SK-N-SH treated with all-trans-retinoic acid at 6 μM for 48 hours (cell line): ENCODE measurements around the gene DHRS4L2.

Experiments
- ARNTL ChIP-seq: fragments of 450-650 bp; formaldehyde crosslinking; IDR thresholded peaks from 2 replicates; pipeline ENCODE4 v1.5.0; 2020; ENCODE audit warnings: low read depth, mild to moderate bottlenecking, moderate library complexity, borderline replicate concordance
- BACH2 ChIP-seq: fragments of 250-450 bp; sonication (Bioruptor Pico); IDR thresholded peaks from 2 replicates; pipeline ENCODE4 v1.9.0; 2021; ENCODE audit warnings: mild to moderate bottlenecking, borderline replicate concordance
- PPARA ChIP-seq: fragments of 250-450 bp; sonication (Bioruptor Pico); IDR thresholded peaks from 2 replicates; pipeline ENCODE4 v1.5.0; 2020; ENCODE audit warnings: mild to moderate bottlenecking, borderline replicate concordance
- ZFP30 ChIP-seq: fragments of 450-650 bp; formaldehyde crosslinking; IDR thresholded peaks from 2 replicates; pipeline ENCODE4 v1.5.0; 2022; ENCODE audit warnings: mild to moderate bottlenecking, moderate library complexity
- ZNF565 ChIP-seq: fragments of 450-650 bp; formaldehyde crosslinking; conservative IDR thresholded peaks from 2 replicates; pipeline ENCODE4 v1.5.0; 2020; ENCODE audit warnings: low read depth, mild to moderate bottlenecking, moderate library complexity
- TF ChIP-seq, protein P1 (sequence below): fragments of 250-450 bp; sonication (Bioruptor Pico); IDR thresholded peaks from 2 replicates; pipeline ENCODE4 v1.8.0; 2020; ENCODE audit warnings: mild to moderate bottlenecking, moderate library complexity, borderline replicate concordance
- TF ChIP-seq, protein P2 (sequence below): fragments of 250-450 bp; sonication (Bioruptor Pico); IDR thresholded peaks from 2 replicates; pipeline ENCODE4 v1.5.0; 2020; ENCODE audit warnings: mild to moderate bottlenecking, moderate library complexity

DNA sequence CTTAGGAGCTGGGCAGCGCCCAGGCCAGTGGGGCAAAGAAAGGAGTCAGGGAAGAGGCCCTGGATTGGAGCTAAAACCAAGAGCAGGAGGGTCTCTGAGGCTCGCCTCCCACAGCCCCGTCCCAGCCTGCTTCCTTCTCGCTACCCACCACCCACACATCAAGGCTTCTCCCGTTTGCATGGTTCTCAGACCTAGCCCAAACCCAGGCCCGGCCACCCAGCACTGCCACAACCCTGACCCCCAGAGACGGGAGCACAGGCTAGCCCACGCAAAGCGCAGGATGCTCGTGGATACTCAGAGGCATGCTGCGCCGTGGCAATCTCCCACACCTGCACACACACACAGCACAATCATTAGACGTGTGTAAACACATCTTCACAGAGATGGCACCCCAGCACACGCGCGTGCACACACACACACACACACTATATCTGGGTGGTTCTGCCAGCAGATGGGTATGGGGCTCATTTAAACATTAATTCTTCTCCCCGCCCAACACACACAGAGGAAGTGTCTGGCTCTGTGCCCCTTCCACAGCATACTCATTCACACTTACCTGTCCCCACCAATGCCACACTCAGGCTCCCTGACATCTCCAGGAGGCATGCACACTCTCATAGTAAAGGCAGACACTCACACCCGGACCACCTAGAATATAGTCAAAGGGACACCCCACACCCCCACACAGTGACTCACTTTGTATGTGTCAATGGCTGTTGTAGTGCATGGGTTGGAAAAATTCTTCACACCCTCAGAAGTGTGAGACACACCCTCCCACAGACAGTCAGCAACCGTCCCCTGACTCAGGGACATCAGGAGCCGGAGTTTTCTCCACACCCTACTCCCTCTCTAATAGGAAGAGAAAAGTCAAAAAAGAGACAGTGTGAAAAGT lies 64.2 kb downstream of the DHRS4L2 start:
- TF ChIP-seq ARNTL (no peak), ZFP30 (no peak), PPARA (CRISPR knock-in tag) (no peak), BACH2 (CRISPR knock-in tag) (no peak), ZNF565 (no peak)
- TF ChIP-seq, protein P1, sequence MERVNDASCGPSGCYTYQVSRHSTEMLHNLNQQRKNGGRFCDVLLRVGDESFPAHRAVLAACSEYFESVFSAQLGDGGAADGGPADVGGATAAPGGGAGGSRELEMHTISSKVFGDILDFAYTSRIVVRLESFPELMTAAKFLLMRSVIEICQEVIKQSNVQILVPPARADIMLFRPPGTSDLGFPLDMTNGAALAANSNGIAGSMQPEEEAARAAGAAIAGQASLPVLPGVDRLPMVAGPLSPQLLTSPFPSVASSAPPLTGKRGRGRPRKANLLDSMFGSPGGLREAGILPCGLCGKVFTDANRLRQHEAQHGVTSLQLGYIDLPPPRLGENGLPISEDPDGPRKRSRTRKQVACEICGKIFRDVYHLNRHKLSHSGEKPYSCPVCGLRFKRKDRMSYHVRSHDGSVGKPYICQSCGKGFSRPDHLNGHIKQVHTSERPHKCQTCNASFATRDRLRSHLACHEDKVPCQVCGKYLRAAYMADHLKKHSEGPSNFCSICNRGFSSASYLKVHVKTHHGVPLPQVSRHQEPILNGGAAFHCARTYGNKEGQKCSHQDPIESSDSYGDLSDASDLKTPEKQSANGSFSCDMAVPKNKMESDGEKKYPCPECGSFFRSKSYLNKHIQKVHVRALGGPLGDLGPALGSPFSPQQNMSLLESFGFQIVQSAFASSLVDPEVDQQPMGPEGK (CRISPR knock-in tag), result no peak
- TF ChIP-seq, protein P2, sequence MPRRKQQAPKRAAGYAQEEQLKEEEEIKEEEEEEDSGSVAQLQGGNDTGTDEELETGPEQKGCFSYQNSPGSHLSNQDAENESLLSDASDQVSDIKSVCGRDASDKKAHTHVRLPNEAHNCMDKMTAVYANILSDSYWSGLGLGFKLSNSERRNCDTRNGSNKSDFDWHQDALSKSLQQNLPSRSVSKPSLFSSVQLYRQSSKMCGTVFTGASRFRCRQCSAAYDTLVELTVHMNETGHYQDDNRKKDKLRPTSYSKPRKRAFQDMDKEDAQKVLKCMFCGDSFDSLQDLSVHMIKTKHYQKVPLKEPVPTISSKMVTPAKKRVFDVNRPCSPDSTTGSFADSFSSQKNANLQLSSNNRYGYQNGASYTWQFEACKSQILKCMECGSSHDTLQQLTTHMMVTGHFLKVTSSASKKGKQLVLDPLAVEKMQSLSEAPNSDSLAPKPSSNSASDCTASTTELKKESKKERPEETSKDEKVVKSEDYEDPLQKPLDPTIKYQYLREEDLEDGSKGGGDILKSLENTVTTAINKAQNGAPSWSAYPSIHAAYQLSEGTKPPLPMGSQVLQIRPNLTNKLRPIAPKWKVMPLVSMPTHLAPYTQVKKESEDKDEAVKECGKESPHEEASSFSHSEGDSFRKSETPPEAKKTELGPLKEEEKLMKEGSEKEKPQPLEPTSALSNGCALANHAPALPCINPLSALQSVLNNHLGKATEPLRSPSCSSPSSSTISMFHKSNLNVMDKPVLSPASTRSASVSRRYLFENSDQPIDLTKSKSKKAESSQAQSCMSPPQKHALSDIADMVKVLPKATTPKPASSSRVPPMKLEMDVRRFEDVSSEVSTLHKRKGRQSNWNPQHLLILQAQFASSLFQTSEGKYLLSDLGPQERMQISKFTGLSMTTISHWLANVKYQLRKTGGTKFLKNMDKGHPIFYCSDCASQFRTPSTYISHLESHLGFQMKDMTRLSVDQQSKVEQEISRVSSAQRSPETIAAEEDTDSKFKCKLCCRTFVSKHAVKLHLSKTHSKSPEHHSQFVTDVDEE, result no peak
